HCT116 (cell line): ENCODE data around the gene PTDSS2.
"Not testable (repeated sequence)": the region's sequence is repeated elsewhere in the genome, so short reads cannot be mapped to it uniquely, and the experiment has no call there.

Experiments
- CEBPB ChIP-seq: IDR thresholded peaks from 2 replicates; pipeline ENCODE4 v1.6.1; 2012; ENCODE audit warnings: low read depth
- EZH2 ChIP-seq: fragments of 200-600 bp; sonication (generic); IDR thresholded peaks from 2 replicates; pipeline ENCODE4 v1.6.1; 2017; ENCODE audit warnings: antibody characterized with exemption, mixed run types
- EZH2phosphoT487 ChIP-seq: fragments of 200-600 bp; IDR thresholded peaks from 2 replicates; pipeline ENCODE4 v1.6.1; 2018; ENCODE audit warnings: antibody characterized with exemption, borderline replicate concordance
- JUND ChIP-seq: IDR thresholded peaks from 2 replicates; pipeline ENCODE4 v1.6.1; 2012
- POLR2A ChIP-seq: IDR thresholded peaks from 2 replicates; pipeline ENCODE4 v1.7.0; 2011; ENCODE audit warnings: borderline replicate concordance; ENCODE audit not compliant: insufficient read depth, insufficient read length; ENCODE audit errors: extremely low read depth
- RAD21 ChIP-seq: IDR thresholded peaks from 2 replicates; pipeline ENCODE4 v1.6.1; 2012; ENCODE audit warnings: low read depth, mild to moderate bottlenecking
- YY1 ChIP-seq: IDR thresholded peaks from 2 replicates; pipeline ENCODE4 v1.6.1; 2011; ENCODE audit warnings: low read length, low read depth, moderate library complexity, mild to moderate bottlenecking; ENCODE audit not compliant: insufficient replicate concordance; ENCODE audit errors: extremely low read depth
- ZNF274 ChIP-seq: fragments of 200-500 bp; sonication (Bioruptor generic); IDR thresholded peaks from 2 replicates; pipeline ENCODE4 v1.6.1; 2014; ENCODE audit warnings: mild to moderate bottlenecking, low read depth, low read length, inconsistent platforms
- TF ChIP-seq, protein P1 (sequence below), 3 experiments: fragments of 200-600 bp in 1 of 3; sonication (generic) in 1 of 3; IDR thresholded peaks in 2 of 3; conservative IDR thresholded peaks in 1 of 3; 2 replicates each; pipeline ENCODE4 v1.5.1; 2012 to 2017; ENCODE audit warnings: low read depth in 2 of 3, low read length in 2 of 3, antibody characterized with exemption in 1 of 3, borderline replicate concordance in 1 of 3, control low read depth in 1 of 3, mild to moderate bottlenecking in 1 of 3, mixed read lengths in 1 of 3, mixed run types in 1 of 3, moderate library complexity in 1 of 3; ENCODE audit not compliant: insufficient read depth in 1 of 3
- TF ChIP-seq, protein P2 (sequence below): IDR thresholded peaks from 2 replicates; pipeline ENCODE4 v1.6.1; 2012
- TF ChIP-seq, protein P3 (sequence below): IDR thresholded peaks from 2 replicates; pipeline ENCODE4 v1.6.1; 2011; ENCODE audit warnings: mild to moderate bottlenecking, low read length, moderate library complexity; ENCODE audit not compliant: insufficient replicate concordance; ENCODE audit errors: extremely low read depth
- TF ChIP-seq, protein P4 (sequence below): IDR thresholded peaks from 2 replicates; pipeline ENCODE4 v1.6.1; 2012
- TF ChIP-seq, protein P5 (sequence below): IDR thresholded peaks from 2 replicates; pipeline ENCODE4 v1.6.1; 2012; ENCODE audit warnings: low read depth

DNA sequence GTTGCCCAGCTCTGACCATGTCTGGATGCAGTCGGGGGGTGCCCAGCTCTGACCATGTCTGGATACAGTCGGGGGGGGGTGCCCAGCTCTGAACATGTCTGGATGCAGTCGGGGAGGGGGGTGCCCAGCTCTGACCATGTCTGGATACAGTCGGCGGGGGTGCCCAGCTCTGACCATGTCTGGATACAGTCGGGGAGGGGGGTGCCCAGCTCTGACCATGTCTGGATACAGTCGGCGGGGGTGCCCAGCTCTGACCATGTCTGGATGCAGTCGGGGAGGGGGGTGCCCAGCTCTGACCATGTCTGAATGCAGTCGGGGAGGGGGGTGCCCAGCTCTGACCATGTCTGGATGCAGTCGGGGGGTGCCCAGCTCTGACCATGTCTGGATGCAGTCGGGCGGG lies 39.4 kb upstream of the PTDSS2 start:
- TF ChIP-seq, protein P1, sequence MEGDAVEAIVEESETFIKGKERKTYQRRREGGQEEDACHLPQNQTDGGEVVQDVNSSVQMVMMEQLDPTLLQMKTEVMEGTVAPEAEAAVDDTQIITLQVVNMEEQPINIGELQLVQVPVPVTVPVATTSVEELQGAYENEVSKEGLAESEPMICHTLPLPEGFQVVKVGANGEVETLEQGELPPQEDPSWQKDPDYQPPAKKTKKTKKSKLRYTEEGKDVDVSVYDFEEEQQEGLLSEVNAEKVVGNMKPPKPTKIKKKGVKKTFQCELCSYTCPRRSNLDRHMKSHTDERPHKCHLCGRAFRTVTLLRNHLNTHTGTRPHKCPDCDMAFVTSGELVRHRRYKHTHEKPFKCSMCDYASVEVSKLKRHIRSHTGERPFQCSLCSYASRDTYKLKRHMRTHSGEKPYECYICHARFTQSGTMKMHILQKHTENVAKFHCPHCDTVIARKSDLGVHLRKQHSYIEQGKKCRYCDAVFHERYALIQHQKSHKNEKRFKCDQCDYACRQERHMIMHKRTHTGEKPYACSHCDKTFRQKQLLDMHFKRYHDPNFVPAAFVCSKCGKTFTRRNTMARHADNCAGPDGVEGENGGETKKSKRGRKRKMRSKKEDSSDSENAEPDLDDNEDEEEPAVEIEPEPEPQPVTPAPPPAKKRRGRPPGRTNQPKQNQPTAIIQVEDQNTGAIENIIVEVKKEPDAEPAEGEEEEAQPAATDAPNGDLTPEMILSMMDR (IDR thresholded peaks at IDR 0.05 in 2 of 3, conservative IDR thresholded peaks at IDR 0.05 in 1 of 3; ENCODE audit: borderline replicate concordance in 1 of 3, insufficient read depth in 1 of 3, low read depth in 2 of 3, low read length in 2 of 3) = not testable (repeated sequence)
- TF ChIP-seq EZH2phosphoT487, YY1, CEBPB, POLR2A, RAD21, ZNF274, JUND, EZH2: not testable (repeated sequence)
- TF ChIP-seq, protein P2, sequence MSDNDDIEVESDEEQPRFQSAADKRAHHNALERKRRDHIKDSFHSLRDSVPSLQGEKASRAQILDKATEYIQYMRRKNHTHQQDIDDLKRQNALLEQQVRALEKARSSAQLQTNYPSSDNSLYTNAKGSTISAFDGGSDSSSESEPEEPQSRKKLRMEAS = not testable (repeated sequence)
- TF ChIP-seq, protein P3, sequence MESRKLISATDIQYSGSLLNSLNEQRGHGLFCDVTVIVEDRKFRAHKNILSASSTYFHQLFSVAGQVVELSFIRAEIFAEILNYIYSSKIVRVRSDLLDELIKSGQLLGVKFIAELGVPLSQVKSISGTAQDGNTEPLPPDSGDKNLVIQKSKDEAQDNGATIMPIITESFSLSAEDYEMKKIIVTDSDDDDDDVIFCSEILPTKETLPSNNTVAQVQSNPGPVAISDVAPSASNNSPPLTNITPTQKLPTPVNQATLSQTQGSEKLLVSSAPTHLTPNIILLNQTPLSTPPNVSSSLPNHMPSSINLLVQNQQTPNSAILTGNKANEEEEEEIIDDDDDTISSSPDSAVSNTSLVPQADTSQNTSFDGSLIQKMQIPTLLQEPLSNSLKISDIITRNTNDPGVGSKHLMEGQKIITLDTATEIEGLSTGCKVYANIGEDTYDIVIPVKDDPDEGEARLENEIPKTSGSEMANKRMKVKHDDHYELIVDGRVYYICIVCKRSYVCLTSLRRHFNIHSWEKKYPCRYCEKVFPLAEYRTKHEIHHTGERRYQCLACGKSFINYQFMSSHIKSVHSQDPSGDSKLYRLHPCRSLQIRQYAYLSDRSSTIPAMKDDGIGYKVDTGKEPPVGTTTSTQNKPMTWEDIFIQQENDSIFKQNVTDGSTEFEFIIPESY = not testable (repeated sequence)
- TF ChIP-seq, protein P4, sequence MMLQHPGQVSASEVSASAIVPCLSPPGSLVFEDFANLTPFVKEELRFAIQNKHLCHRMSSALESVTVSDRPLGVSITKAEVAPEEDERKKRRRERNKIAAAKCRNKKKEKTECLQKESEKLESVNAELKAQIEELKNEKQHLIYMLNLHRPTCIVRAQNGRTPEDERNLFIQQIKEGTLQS = not testable (repeated sequence)
- TF ChIP-seq, protein P5, sequence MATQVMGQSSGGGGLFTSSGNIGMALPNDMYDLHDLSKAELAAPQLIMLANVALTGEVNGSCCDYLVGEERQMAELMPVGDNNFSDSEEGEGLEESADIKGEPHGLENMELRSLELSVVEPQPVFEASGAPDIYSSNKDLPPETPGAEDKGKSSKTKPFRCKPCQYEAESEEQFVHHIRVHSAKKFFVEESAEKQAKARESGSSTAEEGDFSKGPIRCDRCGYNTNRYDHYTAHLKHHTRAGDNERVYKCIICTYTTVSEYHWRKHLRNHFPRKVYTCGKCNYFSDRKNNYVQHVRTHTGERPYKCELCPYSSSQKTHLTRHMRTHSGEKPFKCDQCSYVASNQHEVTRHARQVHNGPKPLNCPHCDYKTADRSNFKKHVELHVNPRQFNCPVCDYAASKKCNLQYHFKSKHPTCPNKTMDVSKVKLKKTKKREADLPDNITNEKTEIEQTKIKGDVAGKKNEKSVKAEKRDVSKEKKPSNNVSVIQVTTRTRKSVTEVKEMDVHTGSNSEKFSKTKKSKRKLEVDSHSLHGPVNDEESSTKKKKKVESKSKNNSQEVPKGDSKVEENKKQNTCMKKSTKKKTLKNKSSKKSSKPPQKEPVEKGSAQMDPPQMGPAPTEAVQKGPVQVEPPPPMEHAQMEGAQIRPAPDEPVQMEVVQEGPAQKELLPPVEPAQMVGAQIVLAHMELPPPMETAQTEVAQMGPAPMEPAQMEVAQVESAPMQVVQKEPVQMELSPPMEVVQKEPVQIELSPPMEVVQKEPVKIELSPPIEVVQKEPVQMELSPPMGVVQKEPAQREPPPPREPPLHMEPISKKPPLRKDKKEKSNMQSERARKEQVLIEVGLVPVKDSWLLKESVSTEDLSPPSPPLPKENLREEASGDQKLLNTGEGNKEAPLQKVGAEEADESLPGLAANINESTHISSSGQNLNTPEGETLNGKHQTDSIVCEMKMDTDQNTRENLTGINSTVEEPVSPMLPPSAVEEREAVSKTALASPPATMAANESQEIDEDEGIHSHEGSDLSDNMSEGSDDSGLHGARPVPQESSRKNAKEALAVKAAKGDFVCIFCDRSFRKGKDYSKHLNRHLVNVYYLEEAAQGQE = not testable (repeated sequence)
